Smooth muscle cell of the brain vasculature (primary cell): Measurements from ENCODE around the gene CCNQ.
"Not testable (repeated sequence)": the region's sequence is repeated elsewhere in the genome, so short reads cannot be mapped to it uniquely, and the experiment has no call there.

Experiments
- DNase-seq: peaks from one replicate; pipeline ENCODE4 v3.0.0-alpha.2; 2012; ENCODE audit warnings: low read depth, low spot score

Gene CCNQ

DNA sequence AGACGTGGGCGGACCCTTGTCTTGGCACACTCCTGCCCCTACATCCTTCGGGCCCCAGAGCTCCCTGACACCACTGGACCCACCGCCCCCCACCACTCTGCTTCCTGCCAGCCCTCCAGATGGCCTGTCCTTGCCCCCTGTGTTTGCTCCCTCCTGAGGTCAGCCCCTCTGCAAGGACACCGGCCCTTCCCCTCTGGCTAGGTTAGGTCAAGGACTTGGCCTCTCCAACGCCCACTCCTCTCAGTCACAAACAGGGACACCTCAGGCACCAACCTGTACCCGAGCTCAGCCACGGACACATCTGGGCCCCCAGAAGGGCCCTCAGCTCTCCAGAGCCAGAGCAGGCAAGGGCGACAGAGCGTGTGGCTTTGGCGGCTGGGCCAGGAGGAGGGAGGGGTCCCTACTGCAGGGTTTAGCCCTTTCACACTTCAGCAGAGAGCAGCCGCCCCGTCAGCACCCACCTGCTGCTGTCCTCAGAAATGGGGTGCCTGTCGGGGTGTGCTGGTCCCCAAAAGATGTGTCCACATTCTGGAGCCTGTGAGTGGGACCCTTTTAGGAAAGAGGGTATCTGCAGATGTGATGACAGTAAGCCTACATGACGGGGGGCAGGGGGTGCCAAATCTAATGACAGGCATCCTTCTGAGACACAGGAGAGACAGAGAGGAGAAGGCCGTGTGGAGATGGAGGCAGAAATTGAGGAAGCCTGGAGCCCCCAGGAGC, 24.5 kb upstream of the CCNQ start:
- DNase-seq = no peak

GRCh38 chrX:153622661-153623309, 23.8 kb upstream of the CCNQ start:
- no peak for DNase-seq

- DNase-seq = no peak
Measured at GRCh38 chrX:153621949-153622598, 23.1 kb upstream of the CCNQ start.

GRCh38 chrX:153620576-153620975, 21.6 kb upstream of the CCNQ start:
- DNase-seq = no peak

GRCh38 chrX:153614818-153615217, 15.9 kb upstream of the CCNQ start:
- no peak for DNase-seq

- DNase-seq = no peak
Measured at GRCh38 chrX:153612413-153612812, 13.5 kb upstream of the CCNQ start.

DNA sequence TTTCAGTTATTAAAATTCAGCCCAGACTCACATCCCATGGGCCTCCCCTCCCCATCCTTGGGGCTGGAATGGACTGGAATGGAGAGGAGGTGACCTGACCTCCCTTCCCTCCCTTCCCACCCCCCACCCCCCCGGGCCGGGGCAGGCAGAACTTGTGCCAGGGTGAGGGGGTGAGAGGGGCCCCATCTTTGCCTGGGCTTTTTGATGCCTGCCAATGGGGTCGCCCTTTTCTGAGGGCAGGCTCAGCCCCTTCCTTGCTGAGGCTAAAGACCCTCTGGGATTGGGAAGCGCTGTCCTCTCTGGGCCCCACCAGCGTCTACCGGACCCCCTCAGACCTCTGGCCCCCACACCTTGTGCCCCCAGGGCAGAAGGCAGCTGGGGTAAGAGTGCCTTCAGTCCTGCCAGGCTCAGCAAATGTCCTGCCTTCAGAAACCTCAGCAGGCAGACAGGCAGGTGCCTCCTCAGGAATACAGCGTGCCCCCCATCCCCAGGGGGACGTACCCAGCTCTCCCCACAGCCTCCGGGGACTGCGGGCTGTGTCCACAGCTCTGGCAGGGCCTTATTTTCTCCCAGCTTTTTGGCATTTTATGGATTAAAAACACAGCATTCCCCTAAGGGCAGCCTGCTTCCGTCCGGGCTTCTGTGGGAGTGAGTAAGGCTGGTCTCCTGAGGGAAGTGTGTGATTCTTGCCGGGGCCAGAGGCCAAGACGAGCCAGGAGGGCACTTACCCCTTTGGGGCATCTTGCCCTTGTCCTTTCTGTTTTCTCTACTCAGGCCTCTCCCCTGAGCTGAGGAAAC, 12.6 kb upstream of the CCNQ start:
- no peak for DNase-seq

- DNase-seq = no peak
Measured at GRCh38 chrX:153610836-153611213, 11.9 kb upstream of the CCNQ start.

DNA sequence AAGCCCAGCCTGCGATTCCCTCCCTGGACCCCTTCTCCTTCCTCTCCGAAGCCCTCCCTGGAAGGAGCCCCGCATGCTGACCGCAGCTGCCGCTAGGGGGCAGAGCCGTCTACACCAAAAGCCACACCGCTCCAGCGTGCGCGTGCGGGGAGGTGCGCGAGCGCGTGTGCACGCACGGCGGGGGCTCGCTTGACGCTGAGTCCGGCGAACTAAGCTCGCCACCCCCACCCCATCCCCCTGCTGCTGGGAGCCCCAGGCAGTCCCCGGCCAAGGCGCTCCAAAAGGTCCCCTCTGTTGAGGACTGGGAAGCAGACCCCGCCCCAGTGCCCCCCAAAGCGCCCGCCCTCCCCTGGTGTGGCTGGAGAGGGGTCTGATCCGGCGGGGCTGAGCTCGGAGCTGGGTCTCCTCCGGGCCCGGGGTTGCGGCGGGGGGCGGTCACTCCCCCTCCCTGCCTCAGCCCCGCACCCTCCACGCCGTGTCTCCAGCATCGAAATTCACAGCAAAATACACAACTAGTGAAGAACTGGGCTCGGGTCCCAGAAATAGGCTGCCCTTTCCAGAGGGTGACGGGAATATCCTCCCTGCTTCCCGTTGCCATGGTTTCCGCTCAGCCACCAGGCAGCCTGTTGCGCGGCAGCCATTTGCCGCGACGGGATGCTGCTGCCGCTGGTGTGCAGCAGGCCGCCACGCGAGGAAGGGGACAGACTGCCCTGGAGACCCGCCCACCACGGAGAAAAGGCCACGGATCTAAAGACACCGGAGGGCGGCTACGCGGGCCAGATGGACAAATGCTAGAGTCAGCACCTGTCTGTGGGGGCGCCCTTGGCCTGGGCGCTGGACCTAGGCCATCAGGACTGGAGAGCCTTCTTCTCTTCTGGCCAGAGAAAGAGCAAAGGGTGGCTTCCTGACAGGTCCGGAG, 11.2 kb upstream of the CCNQ start:
- peak; percentile 24 for DNase-seq

DNA sequence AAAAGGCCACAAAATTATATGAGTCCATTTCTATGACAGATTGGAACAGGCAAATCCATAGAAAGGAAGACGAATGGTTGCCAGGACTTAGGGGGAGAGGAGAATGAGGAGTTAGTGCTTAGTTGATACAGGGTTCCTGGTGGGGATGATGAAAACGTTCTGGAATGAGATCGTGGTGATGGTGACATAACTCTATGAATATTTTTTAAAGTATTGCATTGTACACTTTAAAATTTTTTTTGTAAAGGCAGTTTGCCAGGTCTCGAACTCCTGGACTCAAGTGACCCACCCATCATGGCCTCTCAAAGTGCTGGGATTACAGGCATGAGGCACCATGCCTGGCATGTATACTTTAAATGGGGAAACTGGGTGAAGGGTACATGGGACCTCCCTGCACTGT, 9.9 kb upstream of the CCNQ start:
- no peak for DNase-seq

DNA sequence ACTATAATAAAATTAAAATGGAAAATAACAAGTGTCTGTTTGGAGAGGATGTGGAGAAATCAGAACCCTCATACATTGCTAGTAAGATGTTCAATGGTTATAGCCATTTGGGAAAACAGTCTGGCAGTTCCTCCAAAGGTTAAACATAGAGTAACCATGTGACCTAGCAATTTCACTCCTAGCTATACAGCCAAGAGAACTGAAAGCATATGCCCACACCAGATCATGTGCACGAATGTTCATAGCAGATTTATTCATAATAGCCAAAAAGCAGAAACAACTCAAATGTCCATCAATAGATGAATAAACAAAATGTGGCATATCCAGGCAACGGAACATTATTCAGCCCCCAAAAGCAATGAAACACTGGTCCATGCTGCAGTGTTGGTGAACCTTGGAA, 9.4 kb upstream of the CCNQ start:
- DNase-seq = no peak

- no peak for DNase-seq
Measured at GRCh38 chrX:153606503-153606902, 7.6 kb upstream of the CCNQ start.

GRCh38 chrX:153604666-153605380, 5.9 kb upstream of the CCNQ start:
- DNase-seq = not testable (repeated sequence)

DNA sequence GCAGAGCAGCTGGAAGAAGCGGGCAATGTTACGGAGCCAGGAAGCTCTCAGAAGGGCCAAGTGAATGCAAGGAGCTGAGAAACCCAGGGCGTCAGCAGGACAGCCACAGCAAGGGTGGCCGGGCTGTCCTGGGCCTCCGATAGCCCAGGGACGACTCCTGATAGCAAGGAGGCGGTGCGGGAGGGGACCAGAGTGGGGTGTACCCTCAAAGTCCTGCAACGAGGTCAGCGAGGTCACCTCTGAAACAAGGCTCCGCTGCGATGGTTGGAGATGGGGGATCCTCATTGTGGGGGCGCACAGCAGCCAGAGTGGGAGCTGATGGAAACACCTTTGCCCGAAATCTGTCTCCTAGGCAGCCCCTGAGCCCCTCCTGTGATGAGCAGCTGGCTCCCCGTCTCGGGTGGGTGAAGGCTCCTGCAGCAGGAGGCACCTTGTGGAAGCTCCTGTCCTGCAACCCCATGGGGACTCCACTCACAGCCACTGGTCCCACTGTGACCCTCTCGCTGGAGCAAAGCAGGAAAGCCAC, 4.3 kb upstream of the CCNQ start:
- DNase-seq = no peak

- DNase-seq = no peak
Measured at GRCh38 chrX:153602601-153603000, 3.7 kb upstream of the CCNQ start.

DNA sequence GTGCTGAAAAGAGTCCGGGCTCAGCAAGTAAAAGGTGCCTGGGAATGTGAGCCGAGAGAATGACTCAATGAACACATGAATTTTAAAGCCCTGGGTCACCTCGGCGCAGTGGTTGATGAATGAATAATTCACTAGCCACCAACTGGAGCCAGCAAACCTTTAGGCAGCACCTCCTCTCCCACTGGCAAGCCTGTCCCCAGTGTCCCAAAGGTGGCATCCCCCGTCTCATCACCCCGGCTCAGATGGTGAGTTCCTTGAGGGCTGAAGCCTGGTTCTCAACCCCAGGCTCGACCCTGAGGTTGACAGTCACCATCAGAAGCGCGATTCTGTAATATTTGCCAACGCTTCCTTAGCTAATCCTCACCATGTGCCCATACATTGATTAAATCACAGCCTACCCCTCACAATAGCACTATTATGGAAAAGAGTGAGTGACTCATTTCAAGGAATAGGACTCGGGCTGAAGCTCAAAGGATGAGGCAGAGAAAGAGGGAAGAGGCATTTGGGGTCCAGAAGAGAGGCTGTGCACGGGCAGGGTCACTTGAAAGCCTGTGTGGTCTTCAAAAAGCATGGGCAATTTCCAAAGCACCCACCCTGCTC, 2.7 kb upstream of the CCNQ start:
- DNase-seq = no peak

- no peak for DNase-seq
Measured at GRCh38 chrX:153600921-153601320, 2.0 kb upstream of the CCNQ start.

DNA sequence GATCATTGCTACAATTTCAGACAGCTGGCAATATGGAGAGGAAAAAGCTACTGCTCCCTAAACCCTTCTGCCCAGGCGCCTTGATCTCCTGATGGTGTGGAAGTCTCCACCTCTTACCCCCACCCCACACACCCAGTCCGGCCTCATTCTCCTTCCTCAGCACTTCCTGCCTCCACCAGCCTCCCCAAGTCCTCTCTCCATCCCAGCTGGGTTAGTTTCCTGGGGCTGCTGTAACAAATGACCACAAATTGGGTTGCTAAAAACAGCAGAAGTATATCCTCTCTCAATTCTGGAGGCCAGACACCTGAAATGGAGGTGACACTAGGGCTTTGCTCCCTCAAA, 1.1 kb upstream of the CCNQ start:
- no peak for DNase-seq

DNA sequence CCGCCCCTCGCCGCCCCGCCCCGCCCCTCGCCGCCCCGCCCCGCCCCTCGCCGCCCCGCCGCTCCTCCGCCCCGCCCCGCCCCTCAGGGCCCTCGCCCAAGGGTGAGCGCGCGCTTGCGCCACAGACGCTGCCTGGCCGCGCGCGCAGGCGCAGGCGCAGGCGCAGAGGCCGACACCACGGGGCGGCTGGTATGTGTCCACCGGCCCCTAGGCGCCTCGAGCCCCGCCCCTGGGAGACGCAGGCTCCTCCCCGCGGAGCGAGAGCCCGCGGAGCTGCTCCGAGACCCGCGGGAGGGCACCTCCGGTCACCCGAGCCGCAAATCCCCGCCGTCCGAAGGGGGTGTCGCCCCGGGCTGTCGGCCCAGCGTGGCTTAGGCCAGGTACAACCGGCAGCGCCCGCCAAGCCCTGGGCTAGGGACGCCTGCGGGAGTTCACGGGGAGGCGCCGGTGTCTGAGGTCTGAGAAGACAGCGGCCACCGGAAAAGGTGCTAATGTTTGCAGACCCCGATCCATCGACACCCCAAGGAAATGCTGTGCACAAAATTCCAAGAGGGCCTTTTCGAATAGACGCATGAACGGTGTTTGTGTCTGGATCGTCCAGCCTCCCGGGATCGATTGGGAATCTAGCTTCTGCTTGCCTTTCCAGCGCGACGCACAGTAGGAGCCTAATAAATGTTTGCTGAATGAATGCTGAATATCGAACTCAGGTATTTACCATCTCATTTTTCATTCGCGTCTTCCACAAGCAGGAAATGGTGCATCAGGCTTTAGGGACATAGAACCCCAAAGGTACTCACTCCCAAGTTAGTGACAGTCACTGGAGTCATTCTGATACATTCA, 473 bp upstream of the CCNQ start:
- peak; percentile 61 for DNase-seq
